GM21390 (cell line): Measurements from ENCODE around the gene CDK8.

ENCODE experiments used
- ATAC-seq: cut with Tn5 transposase; IDR thresholded peaks from one replicate; pipeline ENCODE4 v1.9.1; 2021; ENCODE audit not compliant: unreplicated experiment

Gene CDK8

DNA sequence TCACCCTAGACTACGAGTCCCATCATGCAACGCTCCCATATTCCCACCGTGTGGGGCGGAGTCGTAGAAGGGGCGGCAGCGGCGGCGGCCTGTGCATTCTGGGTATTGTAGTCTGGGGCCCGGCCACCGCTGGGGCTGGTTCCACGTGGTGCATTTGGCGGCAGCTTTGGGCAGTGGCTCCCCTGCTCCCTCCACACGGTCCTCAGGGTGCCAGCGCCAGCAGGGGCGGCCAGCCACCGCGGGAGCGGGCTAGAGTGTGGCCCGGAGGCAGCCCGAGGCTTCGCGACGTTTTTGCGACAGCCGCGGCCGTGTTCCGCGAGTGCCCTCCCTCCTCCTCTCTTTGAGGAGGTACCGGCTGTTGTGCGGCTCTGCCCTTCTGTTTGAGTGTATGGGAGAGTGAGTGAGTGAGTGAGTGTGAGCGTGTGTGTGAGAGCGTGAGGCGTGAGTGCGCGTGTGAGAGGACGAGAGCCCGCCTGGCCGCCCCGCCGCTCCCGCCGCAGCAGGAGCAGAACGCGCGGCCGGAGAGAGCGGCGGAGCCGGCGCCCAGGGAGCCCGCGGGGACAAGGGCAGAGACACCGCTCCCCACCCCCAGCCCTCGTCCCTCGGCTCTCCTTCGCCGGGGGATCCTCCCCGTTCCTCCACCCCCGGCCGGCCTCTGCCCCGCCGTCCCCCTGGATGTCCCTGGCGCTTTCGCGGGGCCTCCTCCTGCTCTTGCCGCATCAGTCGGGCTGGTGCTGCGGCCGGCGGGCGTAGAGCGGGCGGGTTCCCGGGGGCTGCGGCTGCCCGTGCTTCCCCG lies at the start of gene CDK8:
Gene CDK8 (plus strand): TSS at position 343 of the 796 bp plus-strand sequence. CDS start 513 bp downstream, outside the sequence.
- peak; percentile 83 for ATAC-seq

DNA sequence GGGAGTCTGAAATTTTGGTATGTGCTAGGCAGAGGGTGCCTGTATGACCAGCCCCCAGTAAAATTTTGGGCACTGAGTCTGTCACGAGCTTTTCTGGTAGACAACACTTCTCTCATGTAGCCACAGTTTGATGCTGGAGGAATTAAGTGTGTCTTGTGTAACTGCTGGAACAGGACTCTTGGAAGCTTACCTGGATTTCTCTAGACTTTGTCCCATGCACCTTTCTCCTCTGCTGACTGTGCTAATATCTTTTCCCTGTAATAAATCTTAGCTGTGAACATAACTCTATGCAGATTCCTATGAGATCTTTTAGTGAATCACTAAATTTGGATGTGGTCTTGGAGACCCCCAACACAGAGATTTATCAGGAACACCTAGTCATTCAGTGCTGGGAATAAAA lies 45.6 kb upstream of the CDK8 start:
- ATAC-seq, result no peak

DNA sequence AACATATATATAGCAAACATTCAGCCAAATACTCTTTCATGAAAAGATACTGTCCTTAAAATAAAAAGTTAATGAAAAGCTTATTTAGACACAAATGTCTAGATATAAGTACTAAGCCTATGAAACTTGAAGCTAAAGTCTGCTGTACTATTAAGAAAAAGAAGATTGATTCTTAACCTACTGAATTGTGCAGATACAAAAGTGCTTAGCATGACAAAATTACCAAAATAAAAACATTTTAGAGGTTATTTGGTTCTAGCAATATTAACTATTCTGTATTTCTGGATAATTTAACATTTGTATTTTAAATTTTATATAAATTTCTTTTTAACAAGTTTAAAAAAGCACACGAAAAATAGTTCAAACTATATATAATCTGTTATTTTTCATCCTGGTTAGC lies 40.6 kb upstream of the CDK8 start:
- ATAC-seq, result no peak

DNA sequence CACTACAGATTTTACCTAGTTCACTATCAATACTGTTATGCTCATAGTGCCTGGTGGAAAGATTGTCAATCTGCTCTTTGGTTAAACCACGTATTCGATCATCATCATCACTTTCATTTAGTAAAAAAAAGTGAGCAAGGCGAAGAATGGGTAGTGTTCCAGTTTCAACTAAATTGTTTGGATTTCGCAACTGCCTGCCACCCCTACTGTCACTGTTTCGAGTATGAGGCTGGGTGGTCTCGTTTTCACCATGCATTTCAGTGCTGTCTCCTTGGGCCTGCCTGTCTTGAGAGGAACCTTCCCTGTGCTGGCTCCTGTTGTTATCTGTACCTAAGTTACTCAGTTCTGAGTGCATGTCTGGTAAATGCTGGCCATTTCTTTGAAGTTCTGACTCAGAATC lies 39.9 kb upstream of the CDK8 start:
- no peak for ATAC-seq

DNA sequence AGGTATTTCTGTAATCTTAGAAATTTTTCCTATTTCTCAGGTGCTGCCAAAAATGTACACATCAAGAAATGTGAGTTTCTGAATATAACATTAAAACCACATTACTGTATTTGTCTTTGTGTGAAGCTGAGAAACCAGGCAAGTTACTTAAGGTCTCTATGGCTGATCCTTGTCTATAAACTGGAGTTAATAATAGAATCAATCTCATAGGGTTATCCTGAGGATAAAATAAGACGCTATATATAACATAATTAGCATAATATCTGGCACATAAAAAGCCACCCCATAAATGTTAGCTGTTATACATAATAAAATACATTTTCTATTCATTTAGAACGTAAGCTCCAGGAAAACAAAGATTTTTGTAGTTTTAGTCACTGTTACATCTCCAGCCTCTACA lies 37.9 kb upstream of the CDK8 start:
- no peak for ATAC-seq

DNA sequence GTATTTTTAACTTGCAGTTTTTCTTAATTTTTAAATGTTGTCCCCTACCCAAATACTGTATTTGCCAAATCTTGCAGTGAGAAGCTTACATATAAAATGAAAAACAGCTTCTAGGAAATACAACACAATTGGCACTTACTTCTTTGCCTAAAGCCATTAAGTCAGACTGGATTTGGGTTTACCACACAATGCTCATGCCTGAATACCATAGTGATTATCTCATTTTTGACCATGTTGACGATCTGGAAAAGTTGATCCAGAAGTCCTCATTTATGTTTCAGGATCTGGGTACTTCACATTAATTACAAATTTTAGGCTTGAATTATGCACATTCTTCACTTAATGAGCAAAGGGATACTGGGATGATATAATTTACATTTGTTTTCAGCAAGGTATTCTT lies 34.2 kb upstream of the CDK8 start:
- no peak for ATAC-seq

DNA sequence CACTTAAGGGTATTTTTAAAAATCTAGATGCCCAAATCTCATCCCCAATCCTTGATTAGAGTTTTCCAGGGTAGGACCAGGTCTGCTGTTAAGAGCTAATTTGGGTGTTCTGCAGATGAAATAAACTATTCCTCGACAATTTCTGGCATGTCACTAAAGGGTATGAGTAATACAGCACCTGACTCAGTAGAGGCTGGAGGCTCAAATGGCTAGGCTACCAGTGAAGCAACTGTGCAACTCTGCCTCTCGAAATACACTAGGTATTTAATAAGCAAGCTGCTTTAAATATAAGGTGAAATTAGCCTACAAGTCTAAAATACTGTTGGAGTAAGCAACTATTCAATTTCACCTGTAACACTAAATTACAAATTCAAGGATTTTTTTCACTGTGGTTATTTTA lies 33.4 kb upstream of the CDK8 start:
- ATAC-seq, result no peak

DNA sequence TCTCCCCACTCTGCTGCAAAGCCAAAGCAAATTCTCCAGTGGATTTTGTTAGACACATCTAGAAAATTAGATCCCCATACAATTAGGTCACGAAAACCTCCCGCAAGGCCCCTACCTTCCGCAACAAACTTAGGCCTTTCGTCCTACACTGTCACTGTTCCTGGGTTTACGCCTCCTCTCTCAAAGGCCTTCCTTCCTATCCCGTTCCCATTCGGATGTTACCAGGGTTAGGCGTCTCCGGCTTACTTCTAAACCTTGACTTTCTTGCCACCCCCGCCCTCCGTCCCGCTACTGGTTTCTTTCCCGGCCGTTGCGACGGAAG lies 32.6 kb upstream of the CDK8 start:
- ATAC-seq, result peak; percentile 30

DNA sequence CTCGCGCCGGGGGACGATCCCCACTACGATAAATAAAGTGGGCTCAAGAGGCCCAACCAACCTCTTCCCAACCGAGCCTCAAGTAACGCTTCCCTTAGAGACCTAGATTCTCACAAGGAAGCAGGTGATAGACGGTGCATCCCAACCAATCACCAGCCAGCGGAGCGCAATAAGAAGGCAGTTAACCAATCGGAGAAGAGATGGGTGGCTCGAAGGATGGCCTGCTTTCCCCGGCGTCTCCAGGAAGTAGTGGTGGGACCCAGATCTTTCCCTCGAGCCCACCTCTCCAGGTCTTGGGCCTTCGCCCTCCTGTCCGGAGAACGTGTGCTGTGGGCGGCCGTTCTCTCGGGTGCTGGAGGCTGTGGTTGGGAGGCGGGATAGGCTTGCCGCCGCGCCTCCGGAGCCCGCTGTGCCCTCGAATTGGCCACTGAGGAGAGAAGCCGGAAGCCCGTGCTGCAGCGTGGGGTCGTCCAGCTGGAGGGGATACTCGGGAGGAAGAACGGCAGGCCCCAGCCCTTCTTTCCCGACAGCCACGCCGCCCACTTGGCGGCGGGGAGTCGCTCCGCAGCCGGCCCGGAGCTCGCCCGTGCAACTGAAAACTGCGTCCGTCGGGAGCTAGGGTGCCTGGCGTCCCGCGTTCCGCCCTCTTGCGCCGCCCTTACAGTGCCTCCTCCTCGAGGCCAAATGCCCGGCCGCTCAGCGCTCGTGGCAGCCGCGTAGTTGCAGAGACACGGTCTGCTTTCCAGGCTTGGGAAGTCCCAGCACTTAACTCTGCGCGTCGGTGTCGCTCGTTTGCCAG lies 32.0 kb upstream of the CDK8 start, which contains the start of gene RNF6:
Gene RNF6 (minus strand): TSS at position 594 of the 799 bp plus-strand sequence. CDS start 2,665 bp downstream, outside the sequence.
- peak; percentile 94 for ATAC-seq

DNA sequence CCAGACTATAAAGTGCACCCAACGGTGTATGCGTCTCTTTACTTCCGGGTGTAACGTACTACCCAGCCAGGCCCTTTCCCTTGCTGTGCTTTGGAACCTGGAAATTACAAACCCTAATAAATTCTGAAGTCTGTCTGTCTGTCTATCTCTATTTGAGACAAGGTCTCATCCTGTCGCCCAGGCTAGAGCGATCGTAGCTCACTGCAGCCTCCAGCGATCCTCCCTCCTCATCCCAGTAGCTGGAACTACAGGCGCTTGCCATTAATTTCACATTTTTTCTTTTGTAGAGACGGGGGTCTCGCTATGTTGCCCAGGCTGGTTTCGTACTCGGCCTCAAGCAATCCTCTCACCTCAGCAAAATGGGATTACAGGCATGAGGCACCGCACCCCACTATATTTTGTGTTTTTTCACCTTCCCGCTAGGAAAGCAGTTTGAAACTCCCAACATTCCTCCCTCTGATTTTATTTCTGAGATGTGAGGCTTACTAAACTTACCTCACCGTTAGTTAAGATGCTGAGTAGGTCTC lies 31.3 kb upstream of the CDK8 start:
- ATAC-seq, result peak; percentile 44

DNA sequence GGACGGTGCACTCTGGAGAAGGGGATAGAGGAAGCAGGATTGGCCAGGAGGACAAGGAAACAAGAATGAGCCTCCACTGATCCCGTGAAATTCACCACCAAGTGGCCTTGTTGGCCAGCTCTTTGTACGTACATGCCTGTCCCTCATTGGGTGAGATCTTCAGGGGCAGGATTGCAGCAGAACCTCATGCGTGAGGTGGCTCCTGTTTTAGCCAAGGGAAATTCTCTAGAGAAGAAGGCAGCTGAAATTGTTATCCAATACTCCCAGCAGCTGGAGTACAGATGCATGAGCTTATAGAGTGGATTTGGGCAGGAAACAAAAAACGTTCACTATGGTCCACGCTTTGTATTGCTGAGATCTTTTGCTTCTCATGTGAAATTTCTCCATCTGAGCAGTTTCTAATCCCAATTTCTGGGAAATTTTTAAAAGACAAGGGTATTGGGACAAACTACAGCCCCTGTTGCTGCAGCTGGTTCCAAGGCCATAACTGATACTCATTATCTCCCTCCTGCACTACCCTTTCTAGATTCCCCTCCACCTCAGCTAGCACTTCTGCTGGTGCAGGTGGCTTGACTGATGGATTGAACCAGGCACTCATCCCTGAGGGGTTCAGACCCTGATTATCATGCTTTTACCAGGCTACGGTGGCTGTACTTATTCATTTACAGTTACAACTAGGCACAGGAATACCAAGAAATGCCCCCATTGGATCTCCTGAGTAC lies 27.9 kb upstream of the CDK8 start:
- ATAC-seq, result no peak

DNA sequence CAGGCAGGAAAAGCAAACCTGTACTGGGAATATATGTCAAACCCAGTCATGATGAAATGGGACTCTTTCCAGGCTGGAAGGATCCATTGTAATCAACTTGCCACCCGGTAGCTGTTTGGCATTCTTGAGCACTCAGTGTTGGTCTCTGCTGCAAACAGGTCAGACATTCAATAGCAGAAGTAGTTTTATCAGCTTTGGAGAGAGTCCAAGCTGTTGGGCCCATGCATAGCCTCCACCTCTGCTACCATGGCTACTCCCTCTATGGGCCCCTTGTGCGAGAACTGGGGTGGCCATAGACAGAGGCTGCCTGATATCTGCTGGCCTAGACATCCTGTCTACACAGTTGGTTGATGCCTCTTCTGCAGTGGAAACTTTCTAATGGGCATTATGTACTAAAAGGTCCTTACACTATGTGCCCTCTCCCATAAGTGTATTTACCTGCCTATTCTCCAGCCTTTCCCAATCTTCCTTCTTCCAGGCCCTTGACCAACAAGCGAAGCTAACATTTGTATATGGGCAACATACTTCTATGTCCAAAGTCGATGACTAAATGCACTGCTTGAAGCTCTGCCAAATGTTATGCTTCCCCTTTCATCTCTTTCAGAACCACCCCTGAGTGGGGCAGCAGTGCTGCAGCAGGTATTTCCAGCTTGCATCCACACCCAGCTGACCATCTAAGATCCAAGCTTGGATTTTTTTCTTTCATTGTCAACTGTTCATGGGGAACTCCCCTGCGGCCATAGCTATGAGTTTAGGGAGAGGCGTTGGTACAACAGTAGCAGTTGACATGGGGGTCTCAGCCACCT lies 26.6 kb upstream of the CDK8 start:
- ATAC-seq, result no peak

DNA sequence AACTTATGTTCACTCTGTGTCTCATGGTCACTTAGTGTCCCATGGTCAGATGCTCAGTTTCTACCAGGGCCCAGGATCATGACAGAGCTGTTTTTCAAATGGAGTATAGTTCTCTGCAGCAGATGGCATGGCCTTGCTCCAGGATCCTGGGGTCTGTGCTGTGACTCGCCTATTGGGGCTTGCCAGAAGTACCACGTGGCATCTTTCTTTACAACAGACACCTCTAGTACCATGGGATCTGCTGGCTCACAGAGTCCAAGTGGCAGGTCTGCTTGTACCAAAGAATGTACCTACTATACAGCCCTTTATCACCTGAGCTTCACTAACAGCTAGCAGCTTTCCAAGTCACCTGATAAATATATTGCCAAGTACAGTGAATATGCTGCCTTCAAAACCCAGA lies 25.8 kb upstream of the CDK8 start:
- no peak for ATAC-seq

DNA sequence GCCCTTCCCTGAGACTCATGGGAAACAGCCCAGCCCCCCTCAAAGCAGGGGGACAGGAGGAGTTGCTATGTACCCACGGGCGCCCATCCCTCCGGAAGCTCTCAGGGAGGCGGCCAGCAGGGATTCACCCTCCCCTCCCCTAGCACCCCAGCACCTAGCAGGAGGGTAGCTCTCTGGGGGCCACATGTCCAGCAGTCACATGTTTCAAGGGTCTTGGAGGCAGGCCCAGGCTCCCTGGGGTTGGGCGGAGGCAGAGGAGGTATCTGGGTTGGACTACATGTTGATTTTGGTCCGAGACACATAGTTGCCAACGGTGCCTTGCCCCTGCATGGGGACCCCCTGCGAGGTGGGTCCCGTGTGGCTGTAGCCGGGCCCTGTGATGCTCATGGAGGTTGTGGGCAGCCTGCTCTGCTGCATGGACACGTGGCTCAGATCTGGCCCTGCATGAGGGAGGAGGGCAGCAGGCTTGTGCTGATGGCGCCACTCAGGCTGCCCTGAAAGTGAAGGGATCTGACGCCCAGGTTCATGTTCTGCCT lies 24.8 kb upstream of the CDK8 start:
- no peak for ATAC-seq

DNA sequence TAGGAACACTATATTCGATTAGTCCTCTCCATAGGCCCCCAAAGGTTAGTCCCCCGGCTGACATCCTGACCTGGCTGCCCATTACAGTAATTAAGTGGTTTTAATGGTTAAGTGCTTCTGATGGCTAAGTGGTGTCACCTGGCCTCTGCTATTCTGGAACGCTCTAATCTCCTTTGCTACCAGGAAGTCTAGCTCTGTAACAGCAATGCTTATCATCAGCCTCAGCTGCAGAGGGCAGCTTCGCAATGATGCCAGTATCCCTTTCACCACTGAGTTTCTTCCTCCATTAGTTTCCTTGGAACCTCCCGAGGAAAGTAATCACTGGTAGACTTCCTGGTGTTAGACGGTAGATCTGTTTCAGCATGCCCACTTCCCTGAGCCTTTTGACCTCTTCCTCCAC lies 23.2 kb upstream of the CDK8 start:
- no peak for ATAC-seq

DNA sequence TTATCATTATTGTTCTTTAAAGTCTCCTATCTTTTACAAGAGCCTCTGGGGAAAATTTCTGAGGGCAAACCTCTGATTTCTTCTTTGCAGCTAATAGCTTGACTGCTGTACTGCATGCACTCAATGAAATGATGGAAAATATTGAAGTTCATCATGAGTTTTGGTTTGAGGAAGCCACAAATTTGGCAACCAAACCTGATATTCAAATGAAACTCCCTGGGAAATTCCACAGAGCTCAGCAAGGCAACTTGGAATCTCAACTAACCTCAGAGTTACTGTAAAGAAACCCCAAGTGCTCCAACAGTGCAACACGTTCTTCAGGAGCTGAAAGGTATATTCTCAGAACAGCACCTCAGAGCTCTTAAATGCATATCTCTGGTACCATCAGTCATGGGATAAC lies 17.6 kb upstream of the CDK8 start:
- ATAC-seq, result no peak

DNA sequence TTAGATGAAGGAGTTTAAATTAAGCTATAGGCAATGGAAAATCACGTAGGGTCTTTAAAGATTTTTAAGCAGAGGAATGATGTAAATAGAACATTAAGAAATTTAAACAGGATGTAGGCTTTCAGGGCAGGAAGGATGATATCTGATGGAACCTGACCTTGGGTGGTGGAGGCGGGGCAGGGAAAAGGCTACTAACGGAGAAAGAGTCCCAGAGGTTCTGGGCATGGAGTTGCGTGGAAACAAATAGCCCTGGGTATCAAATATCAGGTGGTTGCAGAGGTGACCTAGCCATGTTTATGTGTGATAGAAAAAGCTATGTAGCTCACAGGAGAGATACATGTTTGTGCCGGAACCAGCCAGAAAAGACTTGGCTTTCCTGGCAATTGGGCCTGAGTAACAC lies 7.8 kb upstream of the CDK8 start:
- no peak for ATAC-seq

DNA sequence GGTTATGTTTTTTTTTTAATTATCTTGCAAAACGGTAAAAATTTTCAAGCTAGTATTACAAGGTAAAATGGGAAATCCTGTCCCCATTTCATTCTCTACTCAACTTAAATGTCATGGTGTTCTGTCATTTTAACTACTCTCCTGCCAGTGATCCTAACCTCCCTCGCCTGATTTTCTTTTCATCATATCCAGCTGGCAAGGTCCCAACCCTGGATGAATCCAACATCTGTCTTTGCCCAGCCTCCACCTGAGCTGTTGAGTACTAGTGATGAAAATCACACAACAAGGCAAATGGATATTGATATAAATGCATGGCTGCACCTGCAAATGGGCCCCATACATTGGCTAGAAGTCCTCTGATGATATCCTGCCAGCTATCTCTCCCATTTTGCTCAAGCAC lies 6.9 kb upstream of the CDK8 start:
- no peak for ATAC-seq

DNA sequence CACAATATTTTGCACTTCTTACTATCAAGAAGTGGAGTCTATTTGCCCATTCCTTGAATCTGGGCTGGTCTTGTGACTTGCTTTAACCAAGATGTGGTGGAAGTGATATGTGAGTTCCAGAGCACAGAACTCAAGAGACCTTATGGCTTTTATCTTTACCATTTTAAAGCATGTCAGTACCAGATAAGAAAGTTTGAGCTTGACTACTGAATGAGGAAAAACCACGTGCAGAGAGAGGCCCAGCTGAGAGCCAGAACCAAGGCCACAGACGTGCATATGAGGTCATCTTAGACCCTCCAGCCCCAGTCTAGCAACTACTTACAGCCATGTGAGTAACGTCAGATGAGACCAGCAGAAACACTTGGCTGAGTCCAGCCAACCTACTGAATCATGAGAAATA lies 6.3 kb upstream of the CDK8 start:
- ATAC-seq, result no peak

DNA sequence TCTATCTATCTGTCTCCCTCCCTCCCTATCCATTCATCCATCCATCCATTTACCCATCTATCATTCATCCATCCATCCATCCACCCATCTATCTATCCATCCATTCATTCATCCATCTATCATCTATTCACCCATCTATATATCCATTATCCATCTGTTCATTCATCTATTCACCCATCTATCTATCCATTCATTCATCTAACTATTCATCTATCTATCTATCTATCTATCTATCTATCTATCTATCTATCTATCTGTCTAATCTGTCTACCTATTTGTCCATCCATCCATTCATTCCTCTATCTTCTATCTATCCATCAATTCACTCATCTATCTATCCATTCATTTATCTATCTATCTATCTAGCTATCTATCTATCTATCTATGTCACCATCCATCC lies 4.4 kb upstream of the CDK8 start:
- ATAC-seq, result no peak
